GM12801 (cell line): ENCODE data around the gene AIPL1.

Experiments used
- CTCF ChIP-seq: IDR thresholded peaks from one replicate; pipeline ENCODE4 v1.5.1; 2011; ENCODE audit warnings: control low read depth; ENCODE audit not compliant: insufficient read length; ENCODE audit errors: extremely low read depth

AIPL1 gene

GRCh38 chr17:6443692-6444570, 9.0 kb upstream of the AIPL1 start, which contains the start of gene PIMREG:
Gene PIMREG, plus strand, starts transcription at chr17:6444455. Its CDS starts 656 bp downstream, at chr17:6445111.
- TF ChIP-seq CTCF, result no peak

- TF ChIP-seq CTCF, result no peak
Measured at GRCh38 chr17:6442775-6443174, 7.9 kb upstream of the AIPL1 start.

- TF ChIP-seq CTCF, result no peak
Measured at GRCh38 chr17:6439951-6440350, 5.0 kb upstream of the AIPL1 start.

GRCh38 chr17:6437956-6438355, 3.0 kb upstream of the AIPL1 start:
- no peak for TF ChIP-seq CTCF

- TF ChIP-seq CTCF, result no peak
Measured at GRCh38 chr17:6437466-6437865, 2.5 kb upstream of the AIPL1 start.

- TF ChIP-seq CTCF, result peak; percentile 44
Measured at GRCh38 chr17:6435968-6436367, 1.0 kb upstream of the AIPL1 start.

- TF ChIP-seq CTCF, result no peak
Measured at GRCh38 chr17:6430769-6431168, 4.2 kb downstream of the AIPL1 start.
